HG03439 (cell line): ENCODE results near the gene PPP2R2D.
A peak's percentile ranks its signal among the peaks of the same experiment; 100 is the strongest.
"Not testable (repeated sequence)": the region's sequence is repeated elsewhere in the genome, so short reads cannot be mapped to it uniquely, and the experiment has no call there.

Experiments used
- ATAC-seq: cut with Tn5 transposase; IDR thresholded peaks from one replicate; pipeline ENCODE4 v1.9.1; 2021; ENCODE audit warnings: mild to moderate bottlenecking, moderate library complexity; ENCODE audit not compliant: unreplicated experiment

PPP2R2D gene

GRCh38 chr10:131973160-131973951 is 72.5 kb downstream of the PPP2R2D start:
- no peak for ATAC-seq

- ATAC-seq, result no peak
Observed at GRCh38 chr10:131974034-131974817, 73.4 kb downstream of the PPP2R2D start.

GRCh38 chr10:131975003-131975402 is 74.2 kb downstream of the PPP2R2D start:
- ATAC-seq, result no peak

- no peak for ATAC-seq
Observed at GRCh38 chr10:131975796-131976195, 75.0 kb downstream of the PPP2R2D start.

- ATAC-seq, result no peak
Observed at GRCh38 chr10:131977323-131978096, 76.7 kb downstream of the PPP2R2D start.

- ATAC-seq, result no peak
Observed at GRCh38 chr10:131978366-131978765, 77.6 kb downstream of the PPP2R2D start.

- ATAC-seq, result no peak
Observed at GRCh38 chr10:131978851-131979250, 78.0 kb downstream of the PPP2R2D start.

- no peak for ATAC-seq
Observed at GRCh38 chr10:131979336-131979735, 78.5 kb downstream of the PPP2R2D start.

GRCh38 chr10:131979821-131980270 is 79.0 kb downstream of the PPP2R2D start:
- ATAC-seq, result no peak

- no peak for ATAC-seq
Observed at GRCh38 chr10:131980321-131980720, 79.5 kb downstream of the PPP2R2D start.

- no peak for ATAC-seq
Observed at GRCh38 chr10:131980761-131981428, 80.1 kb downstream of the PPP2R2D start.

- ATAC-seq, result peak; percentile 90
Observed at GRCh38 chr10:131981429-131982184, 80.8 kb downstream of the PPP2R2D start, which contains the start of gene BNIP3. Gene BNIP3, minus strand, starts transcription at chr10:131981923. Its CDS starts 117 bp downstream, at chr10:131981806.

GRCh38 chr10:131982185-131982756 is 81.5 kb downstream of the PPP2R2D start:
- ATAC-seq, result peak; percentile 37

GRCh38 chr10:131982796-131983195 is 82.0 kb downstream of the PPP2R2D start:
- no peak for ATAC-seq

- ATAC-seq, result no peak
Observed at GRCh38 chr10:131983780-131984179, 83.0 kb downstream of the PPP2R2D start.

GRCh38 chr10:131986851-131987250 is 86.0 kb downstream of the PPP2R2D start:
- not testable (repeated sequence) for ATAC-seq

- ATAC-seq, result not testable (repeated sequence)
Observed at GRCh38 chr10:131987301-131987700, 86.5 kb downstream of the PPP2R2D start.

GRCh38 chr10:131987786-131988185 is 87.0 kb downstream of the PPP2R2D start:
- not testable (repeated sequence) for ATAC-seq

GRCh38 chr10:131991726-131992125 is 90.9 kb downstream of the PPP2R2D start:
- ATAC-seq, result no peak
